ENCODE results near the gene ATP6V1G3.

The ATP6V1G3 gene

GRCh38 chr1:198552668-198553416, 12.4 kb upstream of the ATP6V1G3 start:
- H3K36me3 ChIP-seq (ENCODE audit: control insufficient read depth in 2 of 2, insufficient read depth in 1 of 2, low read length in 2 of 2), result no peaks in the 10 kb centered on the region
- no peaks in the 10 kb centered on the region for H3K9me3 ChIP-seq (ENCODE audit: control insufficient read depth, insufficient read depth, low read depth, low read length)
- TF ChIP-seq ZNF155 (tag by site-specific recombination; IDR thresholded peaks at IDR 0.05), result no peak
- TF ChIP-seq, protein P1, sequence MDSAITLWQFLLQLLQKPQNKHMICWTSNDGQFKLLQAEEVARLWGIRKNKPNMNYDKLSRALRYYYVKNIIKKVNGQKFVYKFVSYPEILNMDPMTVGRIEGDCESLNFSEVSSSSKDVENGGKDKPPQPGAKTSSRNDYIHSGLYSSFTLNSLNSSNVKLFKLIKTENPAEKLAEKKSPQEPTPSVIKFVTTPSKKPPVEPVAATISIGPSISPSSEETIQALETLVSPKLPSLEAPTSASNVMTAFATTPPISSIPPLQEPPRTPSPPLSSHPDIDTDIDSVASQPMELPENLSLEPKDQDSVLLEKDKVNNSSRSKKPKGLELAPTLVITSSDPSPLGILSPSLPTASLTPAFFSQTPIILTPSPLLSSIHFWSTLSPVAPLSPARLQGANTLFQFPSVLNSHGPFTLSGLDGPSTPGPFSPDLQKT (IDR thresholded peaks at IDR 0.05; ENCODE audit: borderline replicate concordance, low read depth, low read length), result no peak
- no peak for TF ChIP-seq YY2 (tag by site-specific recombination; IDR thresholded peaks at IDR 0.05)
- no peak for TF ChIP-seq SALL2 (tag by site-specific recombination; IDR thresholded peaks at IDR 0.05; ENCODE audit: borderline replicate concordance)
- no peak for TF ChIP-seq ZNF837 (tag by site-specific recombination; IDR thresholded peaks at IDR 0.05)
- TF ChIP-seq ZNF221 (tag by site-specific recombination; IDR thresholded peaks at IDR 0.05; ENCODE audit: borderline replicate concordance), result no peak
- ChIA-PET POLR2A (no interaction called here), CTCF (interaction anchor here (0.6 kb wide), 1 partner anchor 32 kb away, joined by 3 read pairs; no protein-coding TSS in a partner anchor)
- no peaks in the 10 kb centered on the region for H3K4me1 ChIP-seq (ENCODE audit: control insufficient read depth, insufficient read depth, low read length)
- H3K27ac ChIP-seq (ENCODE audit: extremely low read depth, low read depth, low read length), result no peak overlapping the region
- H3K4me3 ChIP-seq (ENCODE audit: low read depth, low read length), result no peak overlapping the region

GRCh38 chr1:198550941-198551524, 10.6 kb upstream of the ATP6V1G3 start:
- Histone ChIP-seq H3K36me3 (ENCODE audit: control insufficient read depth in 2 of 2, insufficient read depth in 1 of 2, low read length in 2 of 2) (no peaks in the 10 kb centered on the region), H3K4me3 (ENCODE audit: low read depth, low read length) (no peak overlapping the region), H3K4me1 (ENCODE audit: control insufficient read depth, insufficient read depth, low read length) (no peaks in the 10 kb centered on the region), H3K9me3 (ENCODE audit: control insufficient read depth, insufficient read depth, low read depth, low read length) (no peaks in the 10 kb centered on the region), H3K27ac (ENCODE audit: extremely low read depth, low read depth, low read length) (no peak overlapping the region)
- CTCF ChIA-PET, result no interaction called here
- TF ChIP-seq PBX3 (CRISPR knock-in tag; IDR thresholded peaks at IDR 0.05) (no peak), MZF1 (tag by site-specific recombination; IDR thresholded peaks at IDR 0.05; ENCODE audit: borderline replicate concordance) (no peak), RBAK (tag by site-specific recombination; IDR thresholded peaks at IDR 0.05) (no peak), ZNF558 (tag by site-specific recombination; IDR thresholded peaks at IDR 0.05) (no peak), ZNF777 (tag by site-specific recombination; IDR thresholded peaks at IDR 0.05; ENCODE audit: borderline replicate concordance) (no peak)
- TF ChIP-seq, protein P1 (IDR thresholded peaks at IDR 0.05; ENCODE audit: borderline replicate concordance, low read depth, low read length), result no peak
- POLR2A ChIA-PET, result no interaction called here

GRCh38 chr1:198549866-198550265, 9.4 kb upstream of the ATP6V1G3 start:
- no peaks in the 10 kb centered on the region for H3K9me3 ChIP-seq (ENCODE audit: control insufficient read depth, insufficient read depth, low read depth, low read length)
- ChIA-PET CTCF (no interaction called here), POLR2A (no interaction called here)
- TF ChIP-seq HOXD13 (CRISPR knock-in tag; IDR thresholded peaks at IDR 0.05; ENCODE audit: borderline replicate concordance) (no peak), ZNF843 (tag by site-specific recombination; IDR thresholded peaks at IDR 0.05) (no peak), HOXC10 (CRISPR knock-in tag; IDR thresholded peaks at IDR 0.05) (no peak), ZNF529 (tag by site-specific recombination; IDR thresholded peaks at IDR 0.05; ENCODE audit: insufficient replicate concordance) (no peak)
- no peaks in the 10 kb centered on the region for H3K36me3 ChIP-seq (ENCODE audit: control insufficient read depth in 2 of 2, insufficient read depth in 1 of 2, low read length in 2 of 2)
- no peak overlapping the region for H3K4me3 ChIP-seq (ENCODE audit: low read depth, low read length)
- H3K4me1 ChIP-seq (ENCODE audit: control insufficient read depth, insufficient read depth, low read length), result no peaks in the 10 kb centered on the region
- H3K27ac ChIP-seq (ENCODE audit: extremely low read depth, low read depth, low read length), result no peak overlapping the region

All from HEK293 (cell line).